Measurements from ENCODE around the gene PF4V1.

PF4V1 gene, protein sequence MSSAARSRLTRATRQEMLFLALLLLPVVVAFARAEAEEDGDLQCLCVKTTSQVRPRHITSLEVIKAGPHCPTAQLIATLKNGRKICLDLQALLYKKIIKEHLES

DNA sequence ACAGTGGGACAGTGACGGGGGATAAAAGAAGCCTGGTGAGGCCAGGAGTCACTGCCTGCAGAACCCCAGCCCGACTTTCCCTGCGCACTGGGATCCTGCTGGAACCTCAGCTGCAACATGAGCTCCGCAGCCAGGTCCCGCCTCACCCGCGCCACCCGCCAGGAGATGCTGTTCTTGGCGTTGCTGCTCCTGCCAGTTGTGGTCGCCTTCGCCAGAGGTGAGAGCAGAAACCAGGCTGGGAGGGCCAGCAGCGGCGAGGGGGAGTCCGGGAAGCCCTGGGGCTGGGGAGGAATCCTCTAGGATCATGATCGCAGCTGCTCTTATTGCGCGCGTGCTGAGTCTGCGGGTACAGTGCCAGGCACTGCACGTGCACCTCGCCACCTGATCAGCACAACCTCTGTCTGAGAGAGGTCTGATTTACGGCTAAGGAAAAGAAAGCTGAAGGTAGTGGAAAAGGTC is at the start of gene PF4V1:
TSS of gene PF4V1 (plus strand) at position 51 of the 459 bp plus-strand sequence. CDS start at position 118, 67 bp downstream.
- H3K4me1 ChIP-seq (ENCODE audit: insufficient read depth, insufficient read length) = no peaks in the 10 kb centered on the region
- DNase-seq (ENCODE audit: low read depth, low spot score) = no peak
- TF ChIP-seq SUZ12 (IDR thresholded peaks at IDR 0.05; ENCODE audit: extremely low read depth, insufficient read depth, insufficient read length) = no peak
- TF ChIP-seq ZNF274 (IDR thresholded peaks at IDR 0.05; ENCODE audit: low read depth, low read length) = no peak
- no peak for TF ChIP-seq YY1 (IDR thresholded peaks at IDR 0.05; ENCODE audit: insufficient read depth, insufficient read length)
- H3K9me3 ChIP-seq (ENCODE audit: insufficient read depth, low read length) = no peaks in the 10 kb centered on the region
- no peak within 1 kb of the TSS for H3K4me3 ChIP-seq (ENCODE audit: insufficient read length, low read depth)
- H3K36me3 ChIP-seq (ENCODE audit: insufficient read depth, insufficient read length, low read length) = no peaks in the 10 kb centered on the region
- no peak within 1 kb of the TSS for H3K9ac ChIP-seq (ENCODE audit: insufficient read length, low read depth)
- no peaks in the 10 kb centered on the region for H3K27me3 ChIP-seq (ENCODE audit: insufficient read depth, insufficient read length)

DNA sequence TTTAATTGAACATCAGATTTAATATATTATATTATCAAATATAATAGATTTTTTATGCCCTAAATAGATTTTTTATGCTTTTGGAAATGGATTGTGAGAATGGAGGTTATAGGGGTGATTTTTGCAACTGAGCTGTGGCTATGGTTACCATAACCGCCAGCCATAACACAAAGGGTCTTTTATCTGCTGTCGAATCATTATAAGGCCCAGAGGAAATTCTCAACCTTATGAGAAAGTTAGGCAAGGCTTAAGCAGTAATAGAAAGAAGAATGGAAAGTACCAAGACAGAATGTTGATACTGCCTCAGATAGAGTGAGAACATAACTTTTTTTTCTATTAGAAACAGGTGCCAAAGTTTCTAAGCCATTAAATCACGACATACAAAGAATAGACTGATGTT is 42.9 kb upstream of the PF4V1 start:
- DNase-seq (ENCODE audit: low read depth, low spot score) = no peak
- Histone ChIP-seq H3K9me3 (ENCODE audit: insufficient read depth, low read length) (no peaks in the 10 kb centered on the region), H3K4me1 (ENCODE audit: insufficient read depth, insufficient read length) (no peaks in the 10 kb centered on the region), H3K36me3 (ENCODE audit: insufficient read depth, insufficient read length, low read length) (no peaks in the 10 kb centered on the region), H3K4me3 (ENCODE audit: insufficient read length, low read depth) (no peak overlapping the region), H3K9ac (ENCODE audit: insufficient read length, low read depth) (no peak overlapping the region), H3K27me3 (ENCODE audit: insufficient read depth, insufficient read length) (no peaks in the 10 kb centered on the region)
- no peak for TF ChIP-seq YY1 (IDR thresholded peaks at IDR 0.05; ENCODE audit: insufficient read depth, insufficient read length)
- no peak for TF ChIP-seq SUZ12 (IDR thresholded peaks at IDR 0.05; ENCODE audit: extremely low read depth, insufficient read depth, insufficient read length)
- TF ChIP-seq ZNF274 (IDR thresholded peaks at IDR 0.05; ENCODE audit: low read depth, low read length) = no peak

DNA sequence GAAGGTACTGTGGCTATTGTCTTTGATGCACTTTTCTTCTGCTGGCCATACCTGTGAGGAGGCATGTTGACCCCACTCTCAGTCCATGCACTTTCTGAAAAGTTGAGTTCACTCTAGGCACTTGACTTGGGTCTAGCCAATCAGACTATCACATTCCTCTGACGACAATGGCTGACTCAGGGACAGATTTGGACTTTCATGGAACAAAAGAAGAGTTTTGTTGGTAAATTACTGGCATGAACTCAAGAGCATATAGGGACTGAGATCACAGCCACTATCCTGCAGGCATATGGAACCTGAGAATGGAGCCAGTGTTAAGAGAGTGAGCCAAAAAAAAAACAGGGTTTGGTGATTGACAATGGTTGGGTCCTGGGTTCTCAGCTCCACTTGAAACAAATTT is 41.3 kb upstream of the PF4V1 start:
- H3K4me3 ChIP-seq (ENCODE audit: insufficient read length, low read depth) = no peak overlapping the region
- no peak overlapping the region for H3K9ac ChIP-seq (ENCODE audit: insufficient read length, low read depth)
- no peaks in the 10 kb centered on the region for H3K27me3 ChIP-seq (ENCODE audit: insufficient read depth, insufficient read length)
- TF ChIP-seq SUZ12 (IDR thresholded peaks at IDR 0.05; ENCODE audit: extremely low read depth, insufficient read depth, insufficient read length) (no peak), ZNF274 (IDR thresholded peaks at IDR 0.05; ENCODE audit: low read depth, low read length) (no peak)
- no peaks in the 10 kb centered on the region for H3K9me3 ChIP-seq (ENCODE audit: insufficient read depth, low read length)
- no peaks in the 10 kb centered on the region for H3K4me1 ChIP-seq (ENCODE audit: insufficient read depth, insufficient read length)
- no peak for DNase-seq (ENCODE audit: low read depth, low spot score)
- H3K36me3 ChIP-seq (ENCODE audit: insufficient read depth, insufficient read length, low read length) = no peaks in the 10 kb centered on the region

DNA sequence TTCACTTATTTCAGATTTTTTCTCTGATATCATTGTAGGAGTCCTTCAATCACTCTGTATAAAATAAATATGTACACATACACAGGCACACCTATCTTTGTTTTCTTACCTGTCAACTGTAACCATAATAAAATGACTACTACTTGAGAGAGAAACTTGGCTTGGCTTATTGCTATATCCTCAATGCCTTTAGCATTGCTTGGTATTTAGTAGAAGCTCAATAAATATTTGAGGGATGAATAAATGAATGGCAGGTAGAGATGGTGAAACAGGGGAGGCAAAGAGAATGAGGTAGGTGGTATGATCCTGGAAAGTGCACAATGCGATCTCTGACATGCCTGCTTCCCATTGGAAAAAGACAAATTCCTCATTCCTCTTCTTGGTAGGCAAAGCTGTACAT is 38.4 kb upstream of the PF4V1 start:
- DNase-seq (ENCODE audit: low read depth, low spot score) = no peak
- TF ChIP-seq SUZ12 (IDR thresholded peaks at IDR 0.05; ENCODE audit: extremely low read depth, insufficient read depth, insufficient read length) (no peak), ZNF274 (IDR thresholded peaks at IDR 0.05; ENCODE audit: low read depth, low read length) (no peak), YY1 (IDR thresholded peaks at IDR 0.05; ENCODE audit: insufficient read depth, insufficient read length) (no peak)
- H3K27me3 ChIP-seq (ENCODE audit: insufficient read depth, insufficient read length) = no peaks in the 10 kb centered on the region
- H3K4me1 ChIP-seq (ENCODE audit: insufficient read depth, insufficient read length) = no peaks in the 10 kb centered on the region
- no peaks in the 10 kb centered on the region for H3K9me3 ChIP-seq (ENCODE audit: insufficient read depth, low read length)
- no peak overlapping the region for H3K9ac ChIP-seq (ENCODE audit: insufficient read length, low read depth)
- no peaks in the 10 kb centered on the region for H3K36me3 ChIP-seq (ENCODE audit: insufficient read depth, insufficient read length, low read length)
- no peak overlapping the region for H3K4me3 ChIP-seq (ENCODE audit: insufficient read length, low read depth)

DNA sequence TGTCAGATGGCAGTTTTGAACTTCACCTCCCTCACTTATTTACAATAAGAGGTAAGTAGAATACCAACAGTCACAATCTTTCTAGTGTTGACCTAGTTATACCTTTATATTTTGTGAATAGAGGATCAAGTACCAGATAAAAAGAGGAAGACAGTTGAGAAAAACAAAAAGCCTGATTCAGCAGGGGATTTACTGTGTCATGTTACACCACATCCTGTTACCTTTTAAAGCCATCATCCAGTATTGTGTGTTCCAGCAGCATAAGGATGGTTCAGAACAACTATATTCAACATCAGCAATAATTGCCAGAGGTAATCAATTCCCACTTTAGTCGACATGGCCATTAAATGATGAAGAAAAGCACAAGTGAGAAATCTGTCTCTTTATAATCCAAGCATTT is 38.0 kb upstream of the PF4V1 start:
- DNase-seq (ENCODE audit: low read depth, low spot score) = no peak
- Histone ChIP-seq H3K36me3 (ENCODE audit: insufficient read depth, insufficient read length, low read length) (no peaks in the 10 kb centered on the region), H3K27me3 (ENCODE audit: insufficient read depth, insufficient read length) (no peaks in the 10 kb centered on the region), H3K9me3 (ENCODE audit: insufficient read depth, low read length) (no peaks in the 10 kb centered on the region), H3K9ac (ENCODE audit: insufficient read length, low read depth) (no peak overlapping the region), H3K4me3 (ENCODE audit: insufficient read length, low read depth) (no peak overlapping the region), H3K4me1 (ENCODE audit: insufficient read depth, insufficient read length) (no peaks in the 10 kb centered on the region)
- TF ChIP-seq ZNF274 (IDR thresholded peaks at IDR 0.05; ENCODE audit: low read depth, low read length) (no peak), YY1 (IDR thresholded peaks at IDR 0.05; ENCODE audit: insufficient read depth, insufficient read length) (no peak), SUZ12 (IDR thresholded peaks at IDR 0.05; ENCODE audit: extremely low read depth, insufficient read depth, insufficient read length) (no peak)

DNA sequence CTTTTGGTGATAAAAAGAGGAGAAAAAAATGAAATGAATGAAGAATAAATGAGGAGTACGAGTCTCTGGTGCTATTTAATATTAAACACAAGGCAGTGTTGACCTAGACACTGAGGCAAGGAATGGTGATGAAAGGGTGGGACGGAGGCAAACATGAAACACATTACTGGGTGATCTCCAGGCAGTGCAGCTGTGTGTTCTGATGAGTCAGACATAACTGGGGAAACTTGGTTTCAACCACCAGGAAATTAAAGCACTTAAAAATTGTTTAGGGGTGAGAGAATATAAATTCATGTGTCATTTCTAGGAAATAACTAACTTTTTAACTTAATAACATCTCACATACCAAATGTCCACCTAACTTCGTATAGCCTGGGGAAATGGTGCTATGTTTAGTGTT is 36.3 kb upstream of the PF4V1 start:
- no peaks in the 10 kb centered on the region for H3K36me3 ChIP-seq (ENCODE audit: insufficient read depth, insufficient read length, low read length)
- no peak for TF ChIP-seq ZNF274 (IDR thresholded peaks at IDR 0.05; ENCODE audit: low read depth, low read length)
- no peak for TF ChIP-seq YY1 (IDR thresholded peaks at IDR 0.05; ENCODE audit: insufficient read depth, insufficient read length)
- TF ChIP-seq SUZ12 (IDR thresholded peaks at IDR 0.05; ENCODE audit: extremely low read depth, insufficient read depth, insufficient read length) = no peak
- H3K9ac ChIP-seq (ENCODE audit: insufficient read length, low read depth) = no peak overlapping the region
- no peaks in the 10 kb centered on the region for H3K27me3 ChIP-seq (ENCODE audit: insufficient read depth, insufficient read length)
- H3K4me3 ChIP-seq (ENCODE audit: insufficient read length, low read depth) = no peak overlapping the region
- H3K9me3 ChIP-seq (ENCODE audit: insufficient read depth, low read length) = no peaks in the 10 kb centered on the region
- no peak for DNase-seq (ENCODE audit: low read depth, low spot score)
- H3K4me1 ChIP-seq (ENCODE audit: insufficient read depth, insufficient read length) = no peaks in the 10 kb centered on the region

DNA sequence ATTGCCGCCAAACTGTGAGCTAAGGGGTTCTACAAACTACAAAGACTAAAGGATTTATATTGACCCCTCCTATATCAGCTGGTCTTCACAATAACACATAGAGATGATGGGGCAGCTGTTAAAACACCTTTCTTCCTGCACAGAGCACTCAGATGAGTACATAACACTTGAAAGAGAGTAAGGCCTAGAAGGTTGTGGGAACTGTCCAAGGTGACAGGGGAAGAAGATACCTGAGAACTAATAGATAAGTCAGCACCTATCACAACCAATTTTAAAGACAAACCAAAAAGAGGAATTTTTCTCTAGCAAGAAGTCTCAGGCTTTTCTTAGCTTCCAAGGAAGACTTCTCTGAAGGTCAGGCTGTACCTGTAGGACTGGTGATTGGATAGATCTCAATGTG is 35.8 kb upstream of the PF4V1 start:
- Histone ChIP-seq H3K9me3 (ENCODE audit: insufficient read depth, low read length) (no peaks in the 10 kb centered on the region), H3K9ac (ENCODE audit: insufficient read length, low read depth) (no peak overlapping the region), H3K36me3 (ENCODE audit: insufficient read depth, insufficient read length, low read length) (no peaks in the 10 kb centered on the region), H3K27me3 (ENCODE audit: insufficient read depth, insufficient read length) (no peaks in the 10 kb centered on the region), H3K4me3 (ENCODE audit: insufficient read length, low read depth) (no peak overlapping the region), H3K4me1 (ENCODE audit: insufficient read depth, insufficient read length) (no peaks in the 10 kb centered on the region)
- no peak for DNase-seq (ENCODE audit: low read depth, low spot score)
- TF ChIP-seq ZNF274 (IDR thresholded peaks at IDR 0.05; ENCODE audit: low read depth, low read length) = no peak
- TF ChIP-seq SUZ12 (IDR thresholded peaks at IDR 0.05; ENCODE audit: extremely low read depth, insufficient read depth, insufficient read length) = no peak
- TF ChIP-seq YY1 (IDR thresholded peaks at IDR 0.05; ENCODE audit: insufficient read depth, insufficient read length) = no peak

Data from NT2/D1 (cell line).